H1 (cell line): ENCODE data around the gene DEFB126. TPM values are rescaled to one million over a fixed set of nuclear protein-coding genes. Genes with fewer than 3 reads are reported as not detected.

Experiments
- CTCF ChIA-PET: fragments of 300-600 bp; sonication (Branson Sonifier 250); formaldehyde crosslinking; loops from one replicate; lab custom pipeline; 2021; ENCODE audit not compliant: partially characterized antibody; lab: Charles Lee
- POLR2A ChIA-PET: fragments of 300-600 bp; sonication (Branson Sonifier 250); formaldehyde crosslinking; loops from one replicate; lab custom pipeline; 2021; ENCODE audit warnings: inconsistent platforms; ENCODE audit not compliant: partially characterized antibody; lab: Charles Lee
- DNase-seq, 2 experiments: peaks; one replicate each; pipeline versions ENCODE4 v3.0.0 to v3.0.0-alpha.2; 2010 to 2022; ENCODE audit warnings: low spot score in 2 of 2, low read depth in 1 of 2, mixed read lengths in 1 of 2
- FAIRE-seq: peaks from 2 replicates; lab custom pipeline; 2011; peaks lifted over from hg19 to GRCh38; lab: Jason Lieb, UNC
- H2AFZ ChIP-seq: 2 replicates; pipeline ENCODE4 v1.8.1; 2012; ENCODE audit warnings: low read length, inconsistent platforms
- H2AK5ac ChIP-seq: 2 replicates; pipeline ENCODE4 v1.6.1; 2013; ENCODE audit warnings: low read depth, low read length
- H2BK120ac ChIP-seq: replicated peaks from 2 replicates; pipeline ENCODE3; 2013; ENCODE audit warnings: low read depth, low read length, inconsistent platforms
- H2BK12ac ChIP-seq: 2 replicates; pipeline ENCODE4 v1.6.1; 2013; ENCODE audit warnings: low read depth, low read length
- H2BK15ac ChIP-seq: 2 replicates; pipeline ENCODE4 v1.6.1; 2013; ENCODE audit warnings: low read length
- H2BK20ac ChIP-seq: 2 replicates; pipeline ENCODE4 v1.6.1; 2013; ENCODE audit warnings: low read length
- H2BK5ac ChIP-seq: 2 replicates; pipeline ENCODE4 v1.6.1; 2013; ENCODE audit warnings: low read depth, low read length
- H3K14ac ChIP-seq: 2 replicates; pipeline ENCODE4 v1.6.1; 2013; ENCODE audit warnings: inconsistent platforms; ENCODE audit not compliant: insufficient read length
- H3K18ac ChIP-seq: 2 replicates; pipeline ENCODE4 v1.6.1; 2013; ENCODE audit warnings: low read length; ENCODE audit errors: extremely low read depth
- H3K23ac ChIP-seq: 2 replicates; pipeline ENCODE4 v1.6.1; 2013; ENCODE audit warnings: inconsistent platforms; ENCODE audit not compliant: insufficient read length
- H3K23me2 ChIP-seq: 2 replicates; pipeline ENCODE4 v1.6.1; 2013; ENCODE audit warnings: low read depth, low read length
- H3K27ac ChIP-seq: 2 replicates; pipeline ENCODE4 v1.6.1; 2011; ENCODE audit warnings: low read depth, low read length, inconsistent platforms
- H3K27me3 ChIP-seq, 4 experiments: replicated peaks in 1 of 4; 1 replicate in 1 of 4; 2 replicates in 3 of 4; pipeline versions ENCODE4 v1.6.1 to v1.8.1; 2011 to 2013; ENCODE audit warnings: low read length in 3 of 4, mild to moderate bottlenecking in 3 of 4, inconsistent platforms in 2 of 4, mixed read lengths in 2 of 4, moderate library complexity in 1 of 4; ENCODE audit not compliant: control insufficient read depth in 3 of 4, insufficient read depth in 3 of 4; ENCODE audit errors: extremely low read depth in 1 of 4
- H3K36me3 ChIP-seq, 4 experiments: 2 replicates each; pipeline versions ENCODE4 v1.6.1 to v1.8.1; 2011 to 2013; ENCODE audit warnings: mild to moderate bottlenecking in 4 of 4, low read length in 3 of 4, moderate library complexity in 2 of 4, control low read depth in 1 of 4, inconsistent platforms in 1 of 4; ENCODE audit not compliant: insufficient read depth in 4 of 4, control insufficient read depth in 2 of 4
- H3K4ac ChIP-seq: replicated peaks from 2 replicates; pipeline ENCODE3; 2013; ENCODE audit warnings: low read length, low read depth, mixed read lengths, inconsistent platforms; ENCODE audit not compliant: insufficient read length
- H3K4me1 ChIP-seq, 4 experiments: replicated peaks in 1 of 4; 1 replicate in 1 of 4; 2 replicates in 3 of 4; pipeline versions ENCODE4 v1.6.1 to v1.8.1; 2011 to 2013; ENCODE audit warnings: low read length in 3 of 4, inconsistent platforms in 2 of 4, mixed read lengths in 1 of 4; ENCODE audit not compliant: insufficient read depth in 4 of 4, control insufficient read depth in 3 of 4
- H3K4me2 ChIP-seq, 2 experiments: 2 replicates each; pipeline versions ENCODE4 v1.6.1 to v1.8.1; 2011 to 2013; ENCODE audit warnings: low read depth in 2 of 2, low read length in 2 of 2, control low read depth in 1 of 2, inconsistent platforms in 1 of 2, mild to moderate bottlenecking in 1 of 2; ENCODE audit not compliant: insufficient read depth in 1 of 2
- H3K4me3 ChIP-seq, 4 experiments: fragments of 200-600, 300-600 bp in 1 of 4; sonication (generic), shearing (Covaris generic), sonication (Bioruptor Twin) in 1 of 4; 2 replicates each; pipeline versions ENCODE4 v1.5.1 to v1.8.1; 2011 to 2016; ENCODE audit warnings: low read length in 4 of 4, low read depth in 3 of 4, control low read depth in 2 of 4, inconsistent platforms in 2 of 4, mild to moderate bottlenecking in 2 of 4, mixed read lengths in 1 of 4, moderate library complexity in 1 of 4; ENCODE audit not compliant: insufficient read depth in 2 of 4; ENCODE audit errors: extremely low read depth in 1 of 4
- H3K56ac ChIP-seq: replicated peaks from 2 replicates; pipeline ENCODE3; 2013; ENCODE audit warnings: low read depth, mild to moderate bottlenecking, mixed read lengths, low read length, inconsistent platforms; ENCODE audit not compliant: insufficient read length
- H3K79me1 ChIP-seq: 2 replicates; pipeline ENCODE4 v1.6.1; 2013; ENCODE audit warnings: low read depth, low read length, control low read depth
- H3K79me2 ChIP-seq, 2 experiments: 2 replicates each; pipeline versions ENCODE4 v1.6.1 to v1.8.1; 2012 to 2013; ENCODE audit warnings: low read length in 2 of 2, mild to moderate bottlenecking in 2 of 2, inconsistent platforms in 1 of 2; ENCODE audit not compliant: insufficient read depth in 2 of 2, control insufficient read depth in 1 of 2
- H3K9ac ChIP-seq, 4 experiments: replicated peaks in 1 of 4; 1 replicate in 1 of 4; 2 replicates in 3 of 4; pipeline versions ENCODE4 v1.6.1 to v1.8.1; 2011 to 2013; ENCODE audit warnings: low read depth in 3 of 4, low read length in 3 of 4, control low read depth in 2 of 4, mild to moderate bottlenecking in 2 of 4, moderate library complexity in 2 of 4, inconsistent platforms in 1 of 4; ENCODE audit errors: extremely low read depth in 1 of 4
- H3K9me3 ChIP-seq, 2 experiments: 2 replicates each; pipeline versions ENCODE4 v1.6.1 to v1.8.1; 2012 to 2013; ENCODE audit warnings: mild to moderate bottlenecking in 2 of 2, moderate library complexity in 2 of 2, control low read depth in 1 of 2, inconsistent platforms in 1 of 2, low read depth in 1 of 2, low read length in 1 of 2, mixed read lengths in 1 of 2; ENCODE audit not compliant: insufficient read depth in 2 of 2
- H4K20me1 ChIP-seq, 2 experiments: replicated peaks in 1 of 2; 2 replicates each; pipeline versions ENCODE3 to v1.8.1; 2011 to 2013; ENCODE audit warnings: inconsistent platforms in 2 of 2, low read length in 2 of 2, mild to moderate bottlenecking in 1 of 2; ENCODE audit not compliant: insufficient read depth in 2 of 2, control insufficient read depth in 1 of 2
- H4K5ac ChIP-seq: 2 replicates; pipeline ENCODE4 v1.6.1; 2013; ENCODE audit warnings: low read length, low read depth, mixed read lengths, inconsistent platforms; ENCODE audit not compliant: insufficient read length
- H4K8ac ChIP-seq: 2 replicates; pipeline ENCODE4 v1.8.0; 2013; ENCODE audit warnings: mild to moderate bottlenecking, moderate library complexity, low read length, inconsistent platforms; ENCODE audit not compliant: insufficient read depth; ENCODE audit errors: extremely low read depth
- H4K91ac ChIP-seq: replicated peaks from 2 replicates; pipeline ENCODE3; 2013; ENCODE audit warnings: low read length, mixed read lengths, inconsistent platforms; ENCODE audit not compliant: insufficient read length
- CTCF ChIP-seq, 3 experiments: IDR thresholded peaks; 1 replicate in 2 of 3; 2 replicates in 1 of 3; pipeline versions ENCODE4 v1.5.1 to v1.6.1; 2011; ENCODE audit warnings: low read length in 3 of 3, mild to moderate bottlenecking in 3 of 3, inconsistent platforms in 2 of 3, low read depth in 1 of 3, moderate library complexity in 1 of 3; ENCODE audit not compliant: insufficient read depth in 1 of 3; ENCODE audit errors: control extremely low read depth in 1 of 3
- JUN ChIP-seq: IDR thresholded peaks from 2 replicates; pipeline ENCODE4 v1.6.1; 2011; ENCODE audit warnings: low read depth, mild to moderate bottlenecking, improper control_type of control experiment, low read length
- JUND ChIP-seq: IDR thresholded peaks from 2 replicates; pipeline ENCODE4 v1.6.1; 2011; ENCODE audit warnings: mild to moderate bottlenecking, improper control_type of control experiment, low read length
- KDM4A ChIP-seq: IDR thresholded peaks from one replicate; pipeline ENCODE4 v1.7.1; 2012; ENCODE audit warnings: low read depth, mild to moderate bottlenecking, moderate library complexity, low read length, inconsistent platforms; ENCODE audit not compliant: severe bottlenecking
- MAFK ChIP-seq: IDR thresholded peaks from 2 replicates; pipeline ENCODE4 v1.6.1; 2012; ENCODE audit warnings: low read depth, mild to moderate bottlenecking, improper control_type of control experiment, low read length
- NANOG ChIP-seq: IDR thresholded peaks from 2 replicates; pipeline ENCODE4 v1.6.1; 2011; ENCODE audit warnings: low read length, low read depth, mild to moderate bottlenecking, inconsistent platforms; ENCODE audit not compliant: insufficient read depth, poor library complexity, severe bottlenecking
- NRF1 ChIP-seq: IDR thresholded peaks from 2 replicates; pipeline ENCODE4 v1.6.1; 2011; ENCODE audit warnings: mild to moderate bottlenecking, low read depth, low read length, improper control_type of control experiment
- RAD21 ChIP-seq, 2 experiments: IDR thresholded peaks in 1 of 2; conservative IDR thresholded peaks in 1 of 2; 2 replicates each; pipeline ENCODE4 v1.6.1; 2011; ENCODE audit warnings: low read depth in 2 of 2, low read length in 2 of 2, improper control_type of control experiment in 1 of 2, inconsistent platforms in 1 of 2, mild to moderate bottlenecking in 1 of 2, moderate library complexity in 1 of 2
- RNF2 ChIP-seq: fragments of 200-900, 300-1000 bp; sonication (generic); IDR thresholded peaks from 2 replicates; pipeline ENCODE4 v1.7.1; 2016; ENCODE audit warnings: borderline replicate concordance, low read depth, mild to moderate bottlenecking, antibody characterized with exemption, low read length; ENCODE audit not compliant: poor library complexity, severe bottlenecking; ENCODE audit errors: missing control alignments
- SP2 ChIP-seq: IDR thresholded peaks from 2 replicates; pipeline ENCODE4 v1.6.1; 2012; ENCODE audit warnings: mild to moderate bottlenecking, low read length, inconsistent platforms
- SUZ12 ChIP-seq: fragments of 200-600 bp; sonication (generic); IDR thresholded peaks from 2 replicates; pipeline ENCODE4 v1.6.1; 2012; ENCODE audit warnings: mild to moderate bottlenecking, inconsistent platforms, low read length, moderate library complexity, mixed read lengths
- TAF7 ChIP-seq: optimal IDR thresholded peaks from 2 replicates; pipeline ENCODE3; 2011; ENCODE audit warnings: low read depth, mild to moderate bottlenecking, inconsistent platforms, low read length, moderate library complexity, borderline replicate concordance
- polyA plus RNA-seq, 7 experiments: library from polyadenylated mRNA; depleted of rRNA in 3 of 7; stranded (reverse) in 5 of 7; unstranded in 2 of 7; fragments of >200 nt in 5 of 7; fragments of 200-250 nt in 2 of 7; gene quantifications; 1 replicate in 5 of 7; 2 replicates in 1 of 7; 4 replicates in 1 of 7; pipeline versions ENCODE4 v1.2.1 to v1.2.3, GENCODE V29; 2011 to 2013; ENCODE audit warnings: missing spikeins in 2 of 7, mixed read lengths in 2 of 7
- total RNA-seq: library from RNA; stranded (reverse); fragmentation: NEBNext Ultra II Directional; extraction: Animal tissue kit (Norgen Biotek cat#: 25700); gene quantifications from 2 replicates; pipeline ENCODE4 v1.2.1, GENCODE V29; 2021

DEFB126 gene
- total and polyA plus RNA-seq, 2 of the 8 experiments (the other 6 are each of a cell fraction or from before 2014, with no cell fraction given): not detected

- H3K9ac ChIP-seq: no peak overlapping the region
- H3K14ac ChIP-seq: no peak overlapping the region
- no peak overlapping the region for H3K18ac ChIP-seq
- no peak overlapping the region for H3K27ac ChIP-seq
- H3K9me3 ChIP-seq: peaks cover 54 to 57% of the 10 kb centered on the region in 2 experiments
- FAIRE-seq (no peak), DNase-seq (no peak)
- no peak overlapping the region for H2BK12ac ChIP-seq
- no peaks in the 10 kb centered on the region for H3K23me2 ChIP-seq
- no peak overlapping the region for H4K5ac ChIP-seq
- H2AFZ ChIP-seq: no peak overlapping the region
- no peak overlapping the region for H3K4ac ChIP-seq
- H4K8ac ChIP-seq: no peak overlapping the region
- ChIA-PET CTCF (no interaction called here), POLR2A (no interaction called here)
- H2BK20ac ChIP-seq: no peak overlapping the region
- no peak overlapping the region for H4K91ac ChIP-seq
- H3K79me1 ChIP-seq: no peaks in the 10 kb centered on the region
- H2AK5ac ChIP-seq: no peak overlapping the region
- H3K4me2 ChIP-seq: no peak overlapping the region
- H2BK15ac ChIP-seq: no peak overlapping the region
- no peaks in the 10 kb centered on the region for H3K27me3 ChIP-seq
- H4K20me1 ChIP-seq: no peaks in the 10 kb centered on the region
- no peaks in the 10 kb centered on the region for H3K36me3 ChIP-seq
- no peak overlapping the region for H2BK120ac ChIP-seq
- H3K56ac ChIP-seq: no peak overlapping the region
- H3K4me1 ChIP-seq: no peaks in the 10 kb centered on the region
- H3K79me2 ChIP-seq: no peaks in the 10 kb centered on the region
- no peak overlapping the region for H2BK5ac ChIP-seq
- H3K23ac ChIP-seq: no peak overlapping the region
- H3K4me3 ChIP-seq: no peak overlapping the region
- no peak for TF ChIP-seq NANOG
- no peak for TF ChIP-seq JUN
- no peak for TF ChIP-seq NRF1
- TF ChIP-seq KDM4A: no peak
- no peak for TF ChIP-seq SP2
- TF ChIP-seq CTCF (IDR thresholded peaks at IDR 0.05; ENCODE audit: control extremely low read depth in 1 of 3, insufficient read depth in 1 of 3, low read depth in 1 of 3, low read length in 3 of 3): no peak
- TF ChIP-seq JUND: no peak
- TF ChIP-seq RAD21 (IDR thresholded peaks at IDR 0.05 in 1 of 2, conservative IDR thresholded peaks at IDR 0.05 in 1 of 2; ENCODE audit: low read depth in 2 of 2, low read length in 2 of 2): no peak
- TF ChIP-seq SUZ12: no peak
- no peak for TF ChIP-seq TAF7
- TF ChIP-seq RNF2: no peak
- no peak for TF ChIP-seq MAFK
These were observed 24.9 kb upstream of the DEFB126 start for GRCh38 chr20:117518-117917.
